AG04450 (cell line): ENCODE data around the gene FAM151A. TPM values are rescaled to one million over a fixed set of nuclear protein-coding genes. Genes with fewer than 3 reads are reported as not detected.

Source experiments
- CTCF ChIA-PET: fragments of 300-600, 350-600 bp; formaldehyde crosslinking; extraction: SDS; loops from one replicate; lab custom pipeline; 2022; ENCODE audit warnings: antibody characterized with exemption, inconsistent platforms; lab: Charles Lee
- POLR2A ChIA-PET: fragments of 350-600 bp; formaldehyde crosslinking; extraction: SDS; loops from one replicate; lab custom pipeline; 2021; ENCODE audit warnings: antibody characterized with exemption, inconsistent platforms; lab: Yijun Ruan, JAX
- DNase-seq: peaks from one replicate; pipeline ENCODE4 v3.0.0-alpha.2; 2011; ENCODE audit warnings: low read depth, low spot score
- H3K27ac ChIP-seq: one replicate; pipeline ENCODE4 v1.5.1; 2012; ENCODE audit warnings: low read depth, low read length, control low read depth
- H3K27me3 ChIP-seq: one replicate; pipeline ENCODE4 v1.6.0; 2012; ENCODE audit warnings: low read length; ENCODE audit not compliant: control insufficient read depth, insufficient read depth
- H3K4me3 ChIP-seq: 2 replicates; pipeline ENCODE4 v1.5.1; 2011; ENCODE audit warnings: mild to moderate bottlenecking, low read depth, low read length, control low read depth
- H3K9me3 ChIP-seq: 2 replicates; pipeline ENCODE4 v1.5.1; 2012; ENCODE audit warnings: low read length; ENCODE audit not compliant: control insufficient read depth, insufficient read depth
- CTCF ChIP-seq: IDR thresholded peaks from 2 replicates; pipeline ENCODE4 v1.5.1; 2011; ENCODE audit warnings: low read depth, low read length, control low read depth, inconsistent platforms
- polyA plus RNA-seq: library from polyadenylated mRNA; depleted of rRNA; stranded (reverse); fragments of >200 nt; gene quantifications from 2 replicates; pipeline ENCODE4 v1.2.3, GENCODE V29; 2011

FAM151A gene
- polyA plus RNA-seq, 1 experiment: not detected

GRCh38 chr1:54665852-54666251 lies 42.5 kb upstream of the FAM151A start:
- POLR2A ChIA-PET: no interaction called here
- peaks cover 4% of the 10 kb centered on the region for H3K27me3 ChIP-seq
- no peak overlapping the region for H3K27ac ChIP-seq
- no peak for TF ChIP-seq CTCF
- CTCF ChIA-PET: no interaction called here
- DNase-seq: no peak
- no peak overlapping the region for H3K4me3 ChIP-seq
- H3K9me3 ChIP-seq: no peaks in the 10 kb centered on the region

- peaks cover 4% of the 10 kb centered on the region for H3K27me3 ChIP-seq
- ChIA-PET CTCF (no interaction called here), POLR2A (interaction anchor here (0.6 kb wide), 1 partner anchor 27 kb away, joined by 7 read pairs; no protein-coding TSS in a partner anchor)
- no peak overlapping the region for H3K27ac ChIP-seq
- no peak for DNase-seq
- no peak for TF ChIP-seq CTCF
- no peak overlapping the region for H3K4me3 ChIP-seq
- no peaks in the 10 kb centered on the region for H3K9me3 ChIP-seq
These were observed 41.0 kb upstream of the FAM151A start for GRCh38 chr1:54664364-54664763.

- Histone ChIP-seq H3K9me3 (no peaks in the 10 kb centered on the region; the same call in 1 of the 2 replicates), H3K27me3 (peaks cover 4% of the 10 kb centered on the region), H3K27ac (no peak overlapping the region), H3K4me3 (no peak overlapping the region)
- no peak for DNase-seq
- no peak for TF ChIP-seq CTCF
- CTCF ChIA-PET: interaction anchor here (0.6 kb wide), 2 partner anchors 18 to 620 kb away, joined by 3 to 6 read pairs; no protein-coding TSS in a partner anchor
- POLR2A ChIA-PET: interaction anchor here (0.6 kb wide), 1 partner anchor 28 kb away, joined by 7 read pairs; no protein-coding TSS in a partner anchor
These were observed 40.4 kb upstream of the FAM151A start for GRCh38 chr1:54663725-54664124.

GRCh38 chr1:54658164-54658913 lies 35.0 kb upstream of the FAM151A start:
- TF ChIP-seq CTCF: no peak
- Histone ChIP-seq H3K27ac (no peak overlapping the region), H3K9me3 (no peaks in the 10 kb centered on the region; the same call in 1 of the 2 replicates), H3K4me3 (no peak overlapping the region), H3K27me3 (no peaks in the 10 kb centered on the region)
- ChIA-PET CTCF (interaction anchor here (0.5 kb wide), 1 partner anchor 169 kb away, joined by 3 read pairs; no protein-coding TSS in a partner anchor), POLR2A (no interaction called here)
- DNase-seq: no peak

- CTCF ChIA-PET: no interaction called here
- Histone ChIP-seq H3K9me3 (no peaks in the 10 kb centered on the region), H3K4me3 (no peak overlapping the region), H3K27me3 (peaks cover 18% of the 10 kb centered on the region), H3K27ac (no peak overlapping the region)
- no peak for TF ChIP-seq CTCF
- POLR2A ChIA-PET: no interaction called here
- no peak for DNase-seq
These were observed 29.7 kb upstream of the FAM151A start for GRCh38 chr1:54653036-54653435.
